Calu3 (cell line): ENCODE measurements around the gene C19orf47. TPM values are rescaled to one million over a fixed set of nuclear protein-coding genes. Genes with fewer than 3 reads are reported as not detected.

ENCODE experiments used
- BruUV-seq: library from RNA; stranded (reverse); fragments of 400-500 nt; replicated peaks from 2 replicates; lab custom pipeline; 2021; lab: Mats Ljungman, UMichigan
- CTCF ChIA-PET: fragments of 300-600 bp; sonication (Branson Sonifier 250); formaldehyde crosslinking; loops from one replicate; lab custom pipeline; 2022; ENCODE audit warnings: antibody characterized with exemption; lab: Charles Lee
- DNase-seq: peaks from one replicate; pipeline ENCODE4 v3.0.0; 2022
- H3K27ac Mint-ChIP-seq: one replicate; pipeline ENCODE4 v1.8.0; 2022; ENCODE audit warnings: mixed read lengths; ENCODE audit not compliant: unreplicated experiment
- H3K27me3 Mint-ChIP-seq: one replicate; pipeline ENCODE4 v1.8.0; 2022; ENCODE audit warnings: mixed read lengths; ENCODE audit not compliant: unreplicated experiment
- H3K36me3 Mint-ChIP-seq: one replicate; pipeline ENCODE4 v1.8.0; 2022; ENCODE audit warnings: mild to moderate bottlenecking, moderate library complexity, mixed read lengths; ENCODE audit not compliant: insufficient read depth, unreplicated experiment
- H3K4me1 Mint-ChIP-seq: one replicate; pipeline ENCODE4 v1.8.0; 2022; ENCODE audit warnings: mild to moderate bottlenecking, low read depth, mixed read lengths; ENCODE audit not compliant: unreplicated experiment
- H3K4me3 Mint-ChIP-seq: one replicate; pipeline ENCODE4 v1.8.0; 2022; ENCODE audit warnings: mild to moderate bottlenecking, low read depth, moderate library complexity, mixed read lengths; ENCODE audit not compliant: unreplicated experiment
- H3K9me3 Mint-ChIP-seq: one replicate; pipeline ENCODE4 v1.8.0; 2022; ENCODE audit warnings: low read depth, mixed read lengths; ENCODE audit not compliant: unreplicated experiment
- CTCF ChIP-seq: fragments of 200-600 bp; IDR thresholded peaks from one replicate; pipeline ENCODE4 v1.8.0; 2022; ENCODE audit warnings: antibody characterized with exemption; ENCODE audit not compliant: unreplicated experiment
- intact Hi-C: fragments of 100-400 bp; cut with micrococcal nuclease; formaldehyde crosslinking; loops from one replicate; pipeline ENCODE4 v1.10.0; 2022; ENCODE audit not compliant: unreplicated experiment
- total RNA-seq: library from RNA; stranded (reverse); gene quantifications from 2 replicates; pipeline ENCODE4 v1.2.3, GENCODE V29; 2022

C19orf47 gene
- total RNA-seq, 1 experiment from 2014 or later = 22.7 TPM

GRCh38 chr19:40315812-40316470 is 32.3 kb downstream of the C19orf47 start:
- no peak for TF ChIP-seq CTCF
- no peaks in the 10 kb centered on the region for H3K27me3 Mint-ChIP-seq
- no peaks in the 10 kb centered on the region for H3K9me3 Mint-ChIP-seq
- H3K36me3 Mint-ChIP-seq = peaks cover 4% of the 10 kb centered on the region
- H3K4me1 Mint-ChIP-seq = no peaks in the 10 kb centered on the region
- no TSS peak for BruUV-seq
- DNase-seq = no peak
- intact Hi-C loops = no loop called here
- CTCF ChIA-PET = interaction anchor here (0.6 kb wide), 1 partner anchor 148 kb away, joined by 3 read pairs; no protein-coding TSS in a partner anchor
- no peak overlapping the region for H3K27ac Mint-ChIP-seq
- H3K4me3 Mint-ChIP-seq = no peak overlapping the region

- no peaks in the 10 kb centered on the region for H3K9me3 Mint-ChIP-seq
- DNase-seq = no peak
- no TSS peak for BruUV-seq
- TF ChIP-seq CTCF = no peak
- intact Hi-C loops = no loop called here
- H3K27ac Mint-ChIP-seq = no peak overlapping the region
- H3K4me3 Mint-ChIP-seq = no peak overlapping the region
- CTCF ChIA-PET = interaction anchor here (0.6 to 1.3 kb wide), 3 partner anchors 9 to 151 kb away, joined by 4 read pairs; no protein-coding TSS in a partner anchor
- H3K4me1 Mint-ChIP-seq = no peaks in the 10 kb centered on the region
- no peaks in the 10 kb centered on the region for H3K27me3 Mint-ChIP-seq
- H3K36me3 Mint-ChIP-seq = peaks cover 4% of the 10 kb centered on the region
Measured at GRCh38 chr19:40314656-40315055, 33.5 kb downstream of the C19orf47 start.

- Mint-ChIP-seq H3K4me1 (no peaks in the 10 kb centered on the region), H3K36me3 (peaks cover 4% of the 10 kb centered on the region), H3K27ac (no peak overlapping the region), H3K9me3 (no peaks in the 10 kb centered on the region), H3K4me3 (no peak overlapping the region), H3K27me3 (no peaks in the 10 kb centered on the region)
- TF ChIP-seq CTCF = no peak
- intact Hi-C loops = no loop called here
- DNase-seq = no peak
- CTCF ChIA-PET = interaction anchor here (0.7 to 1.3 kb wide), 2 partner anchors 8 to 210 kb away, joined by 3 to 4 read pairs; no protein-coding TSS in a partner anchor
- no TSS peak for BruUV-seq
Measured at GRCh38 chr19:40313229-40313983, 34.8 kb downstream of the C19orf47 start.

- Mint-ChIP-seq H3K4me3 (no peak overlapping the region), H3K36me3 (peaks cover 4% of the 10 kb centered on the region), H3K9me3 (no peaks in the 10 kb centered on the region), H3K27me3 (no peaks in the 10 kb centered on the region), H3K27ac (no peak overlapping the region), H3K4me1 (no peaks in the 10 kb centered on the region)
- CTCF ChIA-PET = no interaction called here
- DNase-seq = no peak
- intact Hi-C loops = no loop called here
- no TSS peak for BruUV-seq
- TF ChIP-seq CTCF = no peak
Measured at GRCh38 chr19:40312533-40312932, 35.7 kb downstream of the C19orf47 start.
